Measurements from ENCODE around the gene UGP2.

- TF ChIP-seq SUZ12 (IDR thresholded peaks at IDR 0.05; ENCODE audit: extremely low read depth, insufficient read depth, insufficient read length) (no peak), ZNF274 (IDR thresholded peaks at IDR 0.05; ENCODE audit: low read depth, low read length) (no peak), YY1 (IDR thresholded peaks at IDR 0.05; ENCODE audit: insufficient read depth, insufficient read length) (no peak)
Measured at GRCh38 chr2:63842149-63843061, 709 bp downstream of the UGP2 start.

All from NT2/D1 (cell line).